BE2C (cell line): ENCODE measurements around the gene XYLT2.
"Not testable (repeated sequence)": the region's sequence is repeated elsewhere in the genome, so short reads cannot be mapped to it uniquely, and the experiment has no call there.

Experiments used
- DNase-seq: peaks from one replicate; pipeline ENCODE4 v3.0.0-alpha.2; 2020
- H3K27me3 ChIP-seq: fragments of 250-450 bp; sonication (Bioruptor Pico); 2 replicates; pipeline ENCODE4 v1.5.1; 2020; ENCODE audit warnings: mild to moderate bottlenecking
- H3K36me3 ChIP-seq: fragments of 250-450 bp; sonication (Bioruptor Pico); 2 replicates; pipeline ENCODE4 v1.5.1; 2020; ENCODE audit warnings: mild to moderate bottlenecking
- H3K4me1 ChIP-seq: fragments of 250-450 bp; sonication (Bioruptor Pico); 2 replicates; pipeline ENCODE4 v1.5.1; 2020
- H3K4me3 ChIP-seq: 2 replicates; pipeline ENCODE4 v1.5.1; 2011; ENCODE audit warnings: low read depth, low read length
- H3K9me3 ChIP-seq: fragments of 250-450 bp; sonication (Bioruptor Pico); 2 replicates; pipeline ENCODE4 v1.5.1; 2020
- CTCF ChIP-seq: IDR thresholded peaks from 2 replicates; pipeline ENCODE4 v1.5.1; 2012; ENCODE audit warnings: mild to moderate bottlenecking, low read depth, low read length

XYLT2 gene

GRCh38 chr17:50311112-50311460, 34.8 kb upstream of the XYLT2 start:
- TF ChIP-seq CTCF = no peak
- DNase-seq = no peak

GRCh38 chr17:50311483-50311882, 34.4 kb upstream of the XYLT2 start:
- no peak for TF ChIP-seq CTCF

More at GRCh38 chr17:50311112-50311460, 34.8 kb upstream of the XYLT2 start:
- Histone ChIP-seq H3K4me3 (no peak overlapping the region), H3K9me3 (0 out of 2 replicates have a peak, but pooled peaks cover 2% of the 10 kb centered on the region), H3K4me1 (no peaks in the 10 kb centered on the region), H3K36me3 (no peaks in the 10 kb centered on the region), H3K27me3 (peaks cover 14% of the 10 kb centered on the region)

GRCh38 chr17:50312308-50312707, 33.6 kb upstream of the XYLT2 start:
- no peak for TF ChIP-seq CTCF
- no peaks in the 10 kb centered on the region for H3K36me3 ChIP-seq
- DNase-seq = no peak
- no peaks in the 10 kb centered on the region for H3K4me1 ChIP-seq
- peaks cover 14% of the 10 kb centered on the region for H3K27me3 ChIP-seq
- no peak overlapping the region for H3K4me3 ChIP-seq
- H3K9me3 ChIP-seq = 0 out of 2 replicates have a peak, but pooled peaks cover 2% of the 10 kb centered on the region

More at GRCh38 chr17:50311483-50311882, 34.4 kb upstream of the XYLT2 start:
- H3K36me3 ChIP-seq = no peaks in the 10 kb centered on the region
- H3K9me3 ChIP-seq = 0 out of 2 replicates have a peak, but pooled peaks cover 2% of the 10 kb centered on the region
- no peaks in the 10 kb centered on the region for H3K4me1 ChIP-seq
- DNase-seq = no peak
- H3K27me3 ChIP-seq = peaks cover 14% of the 10 kb centered on the region
- no peak overlapping the region for H3K4me3 ChIP-seq

GRCh38 chr17:50314456-50315011, 31.4 kb upstream of the XYLT2 start:
- Histone ChIP-seq H3K27me3 (peaks cover 14% of the 10 kb centered on the region), H3K4me1 (no peaks in the 10 kb centered on the region), H3K9me3 (0 out of 2 replicates have a peak, but pooled peaks cover 2% of the 10 kb centered on the region), H3K36me3 (no peaks in the 10 kb centered on the region), H3K4me3 (no peak overlapping the region)
- DNase-seq = no peak
- no peak for TF ChIP-seq CTCF

GRCh38 chr17:50316016-50316587, 29.8 kb upstream of the XYLT2 start:
- TF ChIP-seq CTCF = no peak
- no peak overlapping the region for H3K4me3 ChIP-seq
- H3K36me3 ChIP-seq = no peaks in the 10 kb centered on the region
- no peaks in the 10 kb centered on the region for H3K4me1 ChIP-seq
- 0 out of 2 replicates have a peak, but pooled peaks cover 2% of the 10 kb centered on the region for H3K9me3 ChIP-seq
- no peak for DNase-seq
- peaks cover 14% of the 10 kb centered on the region for H3K27me3 ChIP-seq

- H3K27me3 ChIP-seq = peaks cover 14% of the 10 kb centered on the region
- H3K4me1 ChIP-seq, DNase-seq, H3K9me3 ChIP-seq, H3K36me3 ChIP-seq, H3K4me3 ChIP-seq: not testable (repeated sequence)
Measured at GRCh38 chr17:50316660-50317059, 29.3 kb upstream of the XYLT2 start.
